Measurements from ENCODE around the gene PMM1.

DNA sequence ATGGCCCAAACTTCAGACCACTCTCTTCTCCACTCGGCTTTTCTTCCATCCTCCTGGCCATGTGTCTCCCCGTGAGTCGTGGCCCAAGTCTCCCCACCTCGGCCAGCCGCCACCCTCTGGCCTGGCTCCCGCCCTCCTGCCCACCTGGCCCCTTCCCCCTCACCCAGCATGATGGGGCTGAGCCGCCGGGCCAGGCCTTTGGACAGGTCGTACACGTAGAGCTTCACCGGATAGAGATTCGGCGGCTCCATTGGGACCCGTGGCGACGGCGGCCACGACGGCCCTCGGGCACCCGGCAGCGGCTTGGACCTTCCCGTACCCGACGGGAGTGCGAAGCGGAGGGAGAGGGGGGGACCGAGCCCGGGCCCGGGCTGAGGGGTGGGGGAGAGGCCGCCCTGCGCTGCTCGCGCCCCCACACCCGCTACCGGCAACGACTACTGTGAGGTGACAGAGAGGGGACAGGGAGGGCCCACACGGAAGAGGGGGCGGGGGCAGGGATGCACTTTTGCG lies 31.0 kb upstream of the PMM1 start, which contains the start of gene DESI1:
- TF ChIP-seq, protein P1, sequence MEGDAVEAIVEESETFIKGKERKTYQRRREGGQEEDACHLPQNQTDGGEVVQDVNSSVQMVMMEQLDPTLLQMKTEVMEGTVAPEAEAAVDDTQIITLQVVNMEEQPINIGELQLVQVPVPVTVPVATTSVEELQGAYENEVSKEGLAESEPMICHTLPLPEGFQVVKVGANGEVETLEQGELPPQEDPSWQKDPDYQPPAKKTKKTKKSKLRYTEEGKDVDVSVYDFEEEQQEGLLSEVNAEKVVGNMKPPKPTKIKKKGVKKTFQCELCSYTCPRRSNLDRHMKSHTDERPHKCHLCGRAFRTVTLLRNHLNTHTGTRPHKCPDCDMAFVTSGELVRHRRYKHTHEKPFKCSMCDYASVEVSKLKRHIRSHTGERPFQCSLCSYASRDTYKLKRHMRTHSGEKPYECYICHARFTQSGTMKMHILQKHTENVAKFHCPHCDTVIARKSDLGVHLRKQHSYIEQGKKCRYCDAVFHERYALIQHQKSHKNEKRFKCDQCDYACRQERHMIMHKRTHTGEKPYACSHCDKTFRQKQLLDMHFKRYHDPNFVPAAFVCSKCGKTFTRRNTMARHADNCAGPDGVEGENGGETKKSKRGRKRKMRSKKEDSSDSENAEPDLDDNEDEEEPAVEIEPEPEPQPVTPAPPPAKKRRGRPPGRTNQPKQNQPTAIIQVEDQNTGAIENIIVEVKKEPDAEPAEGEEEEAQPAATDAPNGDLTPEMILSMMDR (IDR thresholded peaks at IDR 0.05), result no peak
- no peak for TF ChIP-seq GABPA (IDR thresholded peaks at IDR 0.05; ENCODE audit: low read depth)
- TF ChIP-seq, protein P2, sequence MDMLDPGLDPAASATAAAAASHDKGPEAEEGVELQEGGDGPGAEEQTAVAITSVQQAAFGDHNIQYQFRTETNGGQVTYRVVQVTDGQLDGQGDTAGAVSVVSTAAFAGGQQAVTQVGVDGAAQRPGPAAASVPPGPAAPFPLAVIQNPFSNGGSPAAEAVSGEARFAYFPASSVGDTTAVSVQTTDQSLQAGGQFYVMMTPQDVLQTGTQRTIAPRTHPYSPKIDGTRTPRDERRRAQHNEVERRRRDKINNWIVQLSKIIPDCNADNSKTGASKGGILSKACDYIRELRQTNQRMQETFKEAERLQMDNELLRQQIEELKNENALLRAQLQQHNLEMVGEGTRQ (IDR thresholded peaks at IDR 0.05; ENCODE audit: borderline replicate concordance, low read depth, low read length), result no peak
- TF ChIP-seq, protein P3, sequence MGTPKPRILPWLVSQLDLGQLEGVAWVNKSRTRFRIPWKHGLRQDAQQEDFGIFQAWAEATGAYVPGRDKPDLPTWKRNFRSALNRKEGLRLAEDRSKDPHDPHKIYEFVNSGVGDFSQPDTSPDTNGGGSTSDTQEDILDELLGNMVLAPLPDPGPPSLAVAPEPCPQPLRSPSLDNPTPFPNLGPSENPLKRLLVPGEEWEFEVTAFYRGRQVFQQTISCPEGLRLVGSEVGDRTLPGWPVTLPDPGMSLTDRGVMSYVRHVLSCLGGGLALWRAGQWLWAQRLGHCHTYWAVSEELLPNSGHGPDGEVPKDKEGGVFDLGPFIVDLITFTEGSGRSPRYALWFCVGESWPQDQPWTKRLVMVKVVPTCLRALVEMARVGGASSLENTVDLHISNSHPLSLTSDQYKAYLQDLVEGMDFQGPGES (IDR thresholded peaks at IDR 0.05; ENCODE audit: low read depth, low read length), result no peak
- no peak for TF ChIP-seq RFX5 (IDR thresholded peaks at IDR 0.05; ENCODE audit: low read length)
- no peak for TF ChIP-seq NFIC (IDR thresholded peaks at IDR 0.05; ENCODE audit: borderline replicate concordance)

Data from SK-N-SH (cell line).